Stimulated activated effector memory CD8-positive, alpha-beta T cell treated with anti-CD3 and anti-CD28 coated beads, Interleukin-12 subunit alpha, Interleukin-12 subunit beta, amount 100 ng/mL, for 72 hours (primary cell): Measurements from ENCODE around the gene ARID3C.

Source experiments
- ATAC-seq: fragments of 150-1000 bp; cut with Tn5 transposase; 2 replicates; pipeline ENCODE4 v1.10.0; 2021
- DNase-seq, 2 donors: peaks; one replicate each; pipeline ENCODE4 v3.0.0; 2021 to 2022; ENCODE audit warnings: low spot score in 2 of 2
- H3K27ac Mint-ChIP-seq: one replicate; pipeline ENCODE4 v1.8.0; 2022; ENCODE audit warnings: mild to moderate bottlenecking, mixed read lengths
- H3K36me3 Mint-ChIP-seq: one replicate; pipeline ENCODE4 v1.8.0; 2022; ENCODE audit warnings: mild to moderate bottlenecking, mixed read lengths
- H3K4me1 Mint-ChIP-seq: one replicate; pipeline ENCODE4 v1.8.0; 2022; ENCODE audit warnings: mixed read lengths
- H3K4me3 Mint-ChIP-seq: one replicate; pipeline ENCODE4 v1.8.0; 2022; ENCODE audit warnings: mild to moderate bottlenecking, mixed read lengths
- H3K9me3 Mint-ChIP-seq: one replicate; pipeline ENCODE4 v1.8.0; 2022; ENCODE audit warnings: mixed read lengths

ARID3C gene

GRCh38 chr9:34658461-34658860 lies 29.6 kb upstream of the ARID3C start:
- Mint-ChIP-seq H3K4me1 (peaks cover 18% of the 10 kb centered on the region), H3K9me3 (no peaks in the 10 kb centered on the region), H3K27ac (peak overlapping the region; percentile 40), H3K36me3 (no peaks in the 10 kb centered on the region), H3K4me3 (no peak overlapping the region)
- DNase-seq: no peak
- no peak for ATAC-seq

- Mint-ChIP-seq H3K36me3 (peaks cover 5% of the 10 kb centered on the region), H3K4me3 (no peak overlapping the region), H3K27ac (no peak overlapping the region), H3K4me1 (peaks cover 22% of the 10 kb centered on the region), H3K9me3 (no peaks in the 10 kb centered on the region)
- ATAC-seq: no peak
- DNase-seq: no peak
Measured at GRCh38 chr9:34656992-34657391, 28.1 kb upstream of the ARID3C start.

GRCh38 chr9:34655394-34655793 lies 26.5 kb upstream of the ARID3C start:
- H3K9me3 Mint-ChIP-seq: no peaks in the 10 kb centered on the region
- DNase-seq (no peak), ATAC-seq (no peak)
- peaks cover 9% of the 10 kb centered on the region for H3K36me3 Mint-ChIP-seq
- no peak overlapping the region for H3K27ac Mint-ChIP-seq
- no peak overlapping the region for H3K4me3 Mint-ChIP-seq
- H3K4me1 Mint-ChIP-seq: peaks cover 33% of the 10 kb centered on the region

- peaks cover 34% of the 10 kb centered on the region for H3K4me1 Mint-ChIP-seq
- H3K9me3 Mint-ChIP-seq: no peaks in the 10 kb centered on the region
- no peak overlapping the region for H3K27ac Mint-ChIP-seq
- DNase-seq (no peak), ATAC-seq (no peak)
- H3K4me3 Mint-ChIP-seq: no peak overlapping the region
- peaks cover 18% of the 10 kb centered on the region for H3K36me3 Mint-ChIP-seq
Measured at GRCh38 chr9:34654323-34655051, 25.6 kb upstream of the ARID3C start.

GRCh38 chr9:34653151-34654072 lies 24.5 kb upstream of the ARID3C start:
- H3K27ac Mint-ChIP-seq: peak overlapping the region; percentile 38
- ATAC-seq (no peak), DNase-seq (no peak)
- peaks cover 45% of the 10 kb centered on the region for H3K4me1 Mint-ChIP-seq
- H3K9me3 Mint-ChIP-seq: no peaks in the 10 kb centered on the region
- no peak overlapping the region for H3K4me3 Mint-ChIP-seq
- H3K36me3 Mint-ChIP-seq: peaks cover 28% of the 10 kb centered on the region

GRCh38 chr9:34652602-34653000 lies 23.7 kb upstream of the ARID3C start:
- peaks cover 34% of the 10 kb centered on the region for H3K36me3 Mint-ChIP-seq
- no peak for DNase-seq
- no peaks in the 10 kb centered on the region for H3K9me3 Mint-ChIP-seq
- peak overlapping the region; percentile 38 for H3K27ac Mint-ChIP-seq
- H3K4me1 Mint-ChIP-seq: peaks cover 53% of the 10 kb centered on the region
- H3K4me3 Mint-ChIP-seq: peak overlapping the region; percentile 18
- ATAC-seq: no peak

- Mint-ChIP-seq H3K4me1 (peaks cover 58% of the 10 kb centered on the region), H3K36me3 (peaks cover 39% of the 10 kb centered on the region)
- peak in 1 of 2 donors; percentile 55 for DNase-seq
Measured at GRCh38 chr9:34651876-34652601, 23.2 kb upstream of the ARID3C start, which contains the start of gene IL11RA. IL11RA (plus strand) TSS chr9:34652185; CDS start chr9:34655218, 3,033 bp downstream.

GRCh38 chr9:34651321-34651720 lies 22.5 kb upstream of the ARID3C start:
- peaks cover 62% of the 10 kb centered on the region for H3K4me1 Mint-ChIP-seq
- no peak overlapping the region for H3K4me3 Mint-ChIP-seq
- H3K9me3 Mint-ChIP-seq: no peaks in the 10 kb centered on the region
- H3K27ac Mint-ChIP-seq: peak overlapping the region; percentile 24
- H3K36me3 Mint-ChIP-seq: peaks cover 39% of the 10 kb centered on the region
- ATAC-seq (no peak), DNase-seq (no peak)

More at GRCh38 chr9:34651876-34652601, 23.2 kb upstream of the ARID3C start, which contains the start of gene IL11RA:
- peak; percentile 84 for ATAC-seq
- Mint-ChIP-seq H3K27ac (peak within 1 kb of the TSS; percentile 38), H3K4me3 (peak within 1 kb of the TSS; percentile 18), H3K9me3 (no peaks in the 10 kb centered on the region)

- DNase-seq (no peak), ATAC-seq (no peak)
- Mint-ChIP-seq H3K9me3 (no peaks in the 10 kb centered on the region), H3K4me1 (peaks cover 67% of the 10 kb centered on the region), H3K27ac (no peak overlapping the region), H3K4me3 (no peak overlapping the region), H3K36me3 (peaks cover 39% of the 10 kb centered on the region)
Measured at GRCh38 chr9:34650816-34651215, 21.9 kb upstream of the ARID3C start.

- peaks cover 39% of the 10 kb centered on the region for H3K36me3 Mint-ChIP-seq
- H3K4me3 Mint-ChIP-seq: peak overlapping the region; percentile 89
- no peaks in the 10 kb centered on the region for H3K9me3 Mint-ChIP-seq
- H3K4me1 Mint-ChIP-seq: peaks cover 59% of the 10 kb centered on the region
- ATAC-seq: no peak
- no peak overlapping the region for H3K27ac Mint-ChIP-seq
- DNase-seq: no peak
Measured at GRCh38 chr9:34648673-34649072, 19.8 kb upstream of the ARID3C start.

GRCh38 chr9:34647651-34648050 lies 18.8 kb upstream of the ARID3C start:
- no peak for DNase-seq
- Mint-ChIP-seq H3K27ac (peak overlapping the region; percentile 85), H3K4me1 (peaks cover 51% of the 10 kb centered on the region), H3K36me3 (peaks cover 39% of the 10 kb centered on the region), H3K4me3 (peak overlapping the region; percentile 89), H3K9me3 (no peaks in the 10 kb centered on the region)
- no peak for ATAC-seq

- Mint-ChIP-seq H3K27ac (peak overlapping the region; percentile 85), H3K36me3 (peaks cover 35% of the 10 kb centered on the region), H3K4me1 (peaks cover 45% of the 10 kb centered on the region), H3K4me3 (peak overlapping the region; percentile 89), H3K9me3 (no peaks in the 10 kb centered on the region)
- ATAC-seq (no peak), DNase-seq (no peak)
Measured at GRCh38 chr9:34647084-34647403, 18.2 kb upstream of the ARID3C start.

- H3K4me3 Mint-ChIP-seq: peak within 1 kb of the TSS; percentile 89
- H3K36me3 Mint-ChIP-seq: peaks cover 34% of the 10 kb centered on the region
- DNase-seq (peak; percentile 91 to 99), ATAC-seq (peak; percentile 89)
- no peaks in the 10 kb centered on the region for H3K9me3 Mint-ChIP-seq
- peaks cover 41% of the 10 kb centered on the region for H3K4me1 Mint-ChIP-seq
- H3K27ac Mint-ChIP-seq: peak within 1 kb of the TSS; percentile 85
Measured at GRCh38 chr9:34646211-34647083, 17.6 kb upstream of the ARID3C start, which contains the start of gene GALT. GALT (plus strand) TSS chr9:34646675; CDS start chr9:34646705, 30 bp downstream.

- Mint-ChIP-seq H3K4me1 (peaks cover 40% of the 10 kb centered on the region), H3K36me3 (peaks cover 25% of the 10 kb centered on the region), H3K4me3 (no peak overlapping the region), H3K9me3 (no peaks in the 10 kb centered on the region), H3K27ac (no peak overlapping the region)
- no peak for DNase-seq
- no peak for ATAC-seq
Measured at GRCh38 chr9:34644766-34645314, 16.0 kb upstream of the ARID3C start.
